Tibial nerve (tissue), 4 donors: ENCODE measurements around the gene INSIG1. TPM values are rescaled to one million over a fixed set of nuclear protein-coding genes. Genes with fewer than 3 reads are reported as not detected.
A peak's percentile ranks its signal among the peaks of the same experiment; 100 is the strongest.

Experiments
- DNase-seq, 2 donors: peaks; one replicate each; pipeline ENCODE4 v3.0.0-alpha.2; 2019; ENCODE audit warnings: low spot score in 2 of 2
- H3K27ac ChIP-seq, 4 donors: fragments of 200-600 bp; sonication (generic) in 3 of 4; one replicate each; pipeline ENCODE4 v1.5.1; 2017 to 2019; ENCODE audit warnings: mild to moderate bottlenecking in 1 of 4
- H3K27me3 ChIP-seq, 2 donors: fragments of 200-600 bp; sonication (generic) in 1 of 2; one replicate each; pipeline versions ENCODE4 v1.5.1 to v1.6.0; 2017 to 2019
- H3K36me3 ChIP-seq, 3 donors: fragments of 200-600 bp; sonication (generic); one replicate each; pipeline ENCODE4 v1.5.1; 2018 to 2019
- H3K4me1 ChIP-seq, 4 donors: fragments of 200-600 bp; sonication (generic) in 3 of 4; one replicate each; pipeline ENCODE4 v1.5.1; 2017 to 2019
- H3K4me3 ChIP-seq, 4 donors: fragments of 200-600 bp; sonication (generic) in 3 of 4; one replicate each; pipeline ENCODE4 v1.5.1; 2017 to 2019; ENCODE audit warnings: mild to moderate bottlenecking in 1 of 4, moderate library complexity in 1 of 4
- H3K9me3 ChIP-seq, 4 donors: fragments of 200-600 bp; sonication (generic) in 3 of 4; one replicate each; pipeline ENCODE4 v1.5.1; 2017 to 2019
- EP300 ChIP-seq, 2 donors: sonication (generic); formaldehyde crosslinking; IDR thresholded peaks; one replicate each; pipeline ENCODE4 v1.6.1; 2017; ENCODE audit warnings: antibody characterized with exemption in 2 of 2, mild to moderate bottlenecking in 1 of 2
- POLR2A ChIP-seq, 2 donors: fragments of 450-650 bp; IDR thresholded peaks; one replicate each; pipeline ENCODE4 v1.6.1; 2017; ENCODE audit warnings: antibody characterized with exemption in 2 of 2, mild to moderate bottlenecking in 2 of 2, moderate library complexity in 2 of 2
- WGBS, 2 donors: methylation state at CpG; one replicate each; pipeline ENCODE4 v1.1.5; 2018; 5-methylcytosine and 5-hydroxymethylcytosine counted together
- total RNA-seq, 4 donors: library from RNA; depleted of rRNA; stranded (reverse); fragments of >200 nt; gene quantifications; one replicate each; pipeline ENCODE4 v1.1.0, GENCODE V29; 2016
- TF ChIP-seq, protein P1 (sequence below), 5 experiments: fragments of 200-600 bp in 3 of 5; fragments of 450-650 bp in 2 of 5; sonication (generic) in 3 of 5; IDR thresholded peaks; one replicate each; pipeline ENCODE4 v1.5.1; 2016 to 2019; ENCODE audit warnings: antibody characterized with exemption in 5 of 5, mild to moderate bottlenecking in 3 of 5, moderate library complexity in 2 of 5

Gene INSIG1
- 10 to 100 TPM; 66.9 to 91.7 (median 80.5) TPM for total RNA-seq

DNA sequence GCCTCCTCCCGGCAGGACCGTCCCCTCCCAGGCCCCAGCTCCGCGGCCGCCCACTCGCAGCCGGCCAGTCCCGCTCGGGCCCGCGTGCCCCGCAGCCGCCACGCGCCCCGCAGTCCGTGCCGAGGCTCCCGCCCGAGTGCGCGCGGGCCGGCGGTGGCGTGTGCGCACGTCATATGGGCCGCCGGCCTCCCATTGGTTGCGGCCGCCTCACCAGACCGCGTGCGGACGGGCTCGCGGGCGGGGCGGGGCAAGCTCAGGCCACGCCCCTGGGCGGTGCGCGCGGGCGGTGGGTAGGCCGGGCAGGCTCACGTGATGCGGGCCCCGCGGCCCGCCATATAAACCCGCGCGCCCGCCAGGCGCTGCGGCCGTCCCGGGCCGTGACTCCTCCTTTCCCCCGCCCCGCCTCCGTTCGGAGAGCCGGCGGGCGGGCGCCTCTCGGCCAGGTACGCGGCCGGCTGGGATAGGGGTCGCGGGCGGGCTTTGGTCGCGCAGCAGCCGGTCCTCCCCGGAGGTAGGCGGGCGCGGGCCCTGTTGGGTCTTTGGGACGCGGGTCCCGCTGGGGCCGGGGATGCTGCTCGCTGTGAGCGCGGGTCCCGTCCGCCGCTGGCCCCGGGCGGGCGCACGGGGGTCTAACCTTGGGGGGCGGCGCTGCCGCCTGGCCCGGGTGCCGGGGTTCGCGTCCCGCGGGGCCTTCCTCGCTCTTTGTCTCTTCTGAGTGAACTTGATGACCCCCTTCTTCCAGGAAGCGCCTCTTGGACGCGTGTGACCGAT lies at the start of gene INSIG1:
Gene INSIG1 (plus strand): TSS at position 362 of the 771 bp plus-strand sequence. CDS start 408 bp downstream, at position 770.
- peak in 1 of 2 donors; percentile 93 for TF ChIP-seq EP300 (IDR thresholded peaks at IDR 0.05)
- TF ChIP-seq, protein P1, sequence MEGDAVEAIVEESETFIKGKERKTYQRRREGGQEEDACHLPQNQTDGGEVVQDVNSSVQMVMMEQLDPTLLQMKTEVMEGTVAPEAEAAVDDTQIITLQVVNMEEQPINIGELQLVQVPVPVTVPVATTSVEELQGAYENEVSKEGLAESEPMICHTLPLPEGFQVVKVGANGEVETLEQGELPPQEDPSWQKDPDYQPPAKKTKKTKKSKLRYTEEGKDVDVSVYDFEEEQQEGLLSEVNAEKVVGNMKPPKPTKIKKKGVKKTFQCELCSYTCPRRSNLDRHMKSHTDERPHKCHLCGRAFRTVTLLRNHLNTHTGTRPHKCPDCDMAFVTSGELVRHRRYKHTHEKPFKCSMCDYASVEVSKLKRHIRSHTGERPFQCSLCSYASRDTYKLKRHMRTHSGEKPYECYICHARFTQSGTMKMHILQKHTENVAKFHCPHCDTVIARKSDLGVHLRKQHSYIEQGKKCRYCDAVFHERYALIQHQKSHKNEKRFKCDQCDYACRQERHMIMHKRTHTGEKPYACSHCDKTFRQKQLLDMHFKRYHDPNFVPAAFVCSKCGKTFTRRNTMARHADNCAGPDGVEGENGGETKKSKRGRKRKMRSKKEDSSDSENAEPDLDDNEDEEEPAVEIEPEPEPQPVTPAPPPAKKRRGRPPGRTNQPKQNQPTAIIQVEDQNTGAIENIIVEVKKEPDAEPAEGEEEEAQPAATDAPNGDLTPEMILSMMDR (IDR thresholded peaks at IDR 0.05) = peak in 2 of 5 experiments; percentile 50 to 59
- peak; percentile 86 to 98 for TF ChIP-seq POLR2A (IDR thresholded peaks at IDR 0.05)

DNA sequence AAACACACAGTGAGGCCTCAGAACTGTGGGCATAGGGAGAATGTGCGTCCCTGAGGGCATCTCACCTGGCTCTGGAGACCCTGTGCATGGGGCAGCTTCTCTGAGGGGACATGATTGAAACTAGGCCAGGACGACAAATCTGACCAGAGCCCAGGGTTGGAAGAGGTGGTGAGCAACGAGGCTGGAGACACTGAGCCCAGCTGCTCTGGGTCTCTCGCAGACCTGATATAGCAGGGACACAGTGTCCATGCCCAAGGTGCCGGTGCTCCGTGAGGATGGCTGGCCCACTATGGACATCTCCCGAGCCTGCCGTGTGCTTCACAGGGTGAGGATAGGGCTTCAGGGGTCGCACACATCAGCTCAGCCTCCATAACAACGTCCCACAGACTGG lies 49.3 kb upstream of the INSIG1 start:
- Histone ChIP-seq H3K36me3 (no peaks in the 10 kb centered on the region), H3K4me1 (no peaks in the 10 kb centered on the region), H3K4me3 (no peak overlapping the region), H3K27me3 (peaks cover 0 to 3% of the 10 kb centered on the region in 2 donors), H3K9me3 (peaks cover 0 to 10% (median 0%) of the 10 kb centered on the region in 4 donors), H3K27ac (no peak overlapping the region)
- DNase-seq = no peak
- WGBS, 2 donors = 86 to 89% methylated on average over 10 of the region's 10 CpGs
- TF ChIP-seq POLR2A (IDR thresholded peaks at IDR 0.05) (no peak), EP300 (IDR thresholded peaks at IDR 0.05) (no peak)
- TF ChIP-seq, protein P1 (IDR thresholded peaks at IDR 0.05) = no peak

More for the DNA sequence above, at the start of gene INSIG1:
- H3K27ac ChIP-seq = peak within 1 kb of the TSS; percentile 96 to 98 (median 98)
- DNase-seq = peak; percentile 84 to 89
- 0 to 2% methylated on average over 18 to 22 of the region's 111 CpGs for WGBS, 2 donors
- H3K36me3 ChIP-seq = peaks cover 0 to 2% (median 0%) of the 10 kb centered on the region in 3 donors
- peak within 1 kb of the TSS; percentile 72 to 93 (median 84) for H3K4me3 ChIP-seq
- H3K27me3 ChIP-seq = no peaks in the 10 kb centered on the region
- H3K4me1 ChIP-seq = peaks cover 0 to 40% (median 25%) of the 10 kb centered on the region in 4 donors
- no peaks in the 10 kb centered on the region for H3K9me3 ChIP-seq

DNA sequence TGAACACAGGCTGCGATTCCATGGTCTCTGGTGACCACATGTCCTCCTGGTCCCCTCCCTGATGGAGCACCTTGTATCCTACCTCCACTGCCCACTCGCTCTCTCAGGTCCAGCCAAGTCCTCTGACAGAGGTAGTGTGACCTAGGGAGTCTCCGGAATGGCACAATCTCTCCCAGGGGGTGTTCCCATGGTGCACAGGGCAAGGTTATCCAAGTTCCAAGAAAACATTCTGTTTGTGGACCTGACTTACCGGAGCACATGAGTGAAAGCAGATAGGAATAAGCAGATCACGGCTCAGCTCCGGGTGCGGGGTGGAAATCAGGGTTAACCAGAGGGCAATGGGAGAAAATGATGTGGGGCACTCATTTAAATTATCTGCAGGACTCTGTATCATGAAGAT lies 45.8 kb upstream of the INSIG1 start:
- TF ChIP-seq, protein P1 (IDR thresholded peaks at IDR 0.05) = no peak
- TF ChIP-seq POLR2A (IDR thresholded peaks at IDR 0.05) (no peak), EP300 (IDR thresholded peaks at IDR 0.05) (no peak)
- Histone ChIP-seq H3K9me3 (no peaks in the 10 kb centered on the region), H3K27me3 (peaks cover 0 to 3% of the 10 kb centered on the region in 2 donors), H3K4me3 (no peak overlapping the region), H3K4me1 (peaks cover 0 to 10% (median 5%) of the 10 kb centered on the region in 4 donors), H3K36me3 (no peaks in the 10 kb centered on the region), H3K27ac (no peak overlapping the region)
- no peak for DNase-seq
- WGBS, 2 donors = 85 to 87% methylated on average over 7 of the region's 7 CpGs

DNA sequence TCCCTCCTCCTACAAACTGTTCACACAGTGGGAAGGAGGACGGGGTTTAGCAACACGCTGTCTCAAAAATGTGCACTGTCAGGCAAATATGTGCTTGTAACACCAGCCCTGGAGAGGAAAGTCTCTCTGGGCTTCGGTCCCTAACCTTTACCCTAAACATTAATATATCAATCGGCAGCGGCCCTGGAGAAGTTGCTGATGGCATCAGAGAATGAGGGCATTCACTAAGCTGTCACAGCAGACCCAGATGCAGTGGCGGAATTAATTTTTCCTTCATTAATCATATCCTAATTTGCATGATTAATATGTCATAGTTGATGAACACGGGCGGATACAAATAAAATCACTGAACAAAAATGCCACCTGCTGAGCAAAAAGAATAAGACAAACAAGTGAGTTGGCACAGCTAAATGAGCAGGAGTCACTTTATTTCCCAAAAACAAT lies 45.2 kb upstream of the INSIG1 start:
- TF ChIP-seq, protein P1 (IDR thresholded peaks at IDR 0.05) = no peak
- no peak for TF ChIP-seq EP300 (IDR thresholded peaks at IDR 0.05)
- TF ChIP-seq POLR2A (IDR thresholded peaks at IDR 0.05) = no peak
- Histone ChIP-seq H3K4me1 (peaks cover 0 to 16% (median 7%) of the 10 kb centered on the region in 4 donors), H3K4me3 (no peak overlapping the region)

DNA sequence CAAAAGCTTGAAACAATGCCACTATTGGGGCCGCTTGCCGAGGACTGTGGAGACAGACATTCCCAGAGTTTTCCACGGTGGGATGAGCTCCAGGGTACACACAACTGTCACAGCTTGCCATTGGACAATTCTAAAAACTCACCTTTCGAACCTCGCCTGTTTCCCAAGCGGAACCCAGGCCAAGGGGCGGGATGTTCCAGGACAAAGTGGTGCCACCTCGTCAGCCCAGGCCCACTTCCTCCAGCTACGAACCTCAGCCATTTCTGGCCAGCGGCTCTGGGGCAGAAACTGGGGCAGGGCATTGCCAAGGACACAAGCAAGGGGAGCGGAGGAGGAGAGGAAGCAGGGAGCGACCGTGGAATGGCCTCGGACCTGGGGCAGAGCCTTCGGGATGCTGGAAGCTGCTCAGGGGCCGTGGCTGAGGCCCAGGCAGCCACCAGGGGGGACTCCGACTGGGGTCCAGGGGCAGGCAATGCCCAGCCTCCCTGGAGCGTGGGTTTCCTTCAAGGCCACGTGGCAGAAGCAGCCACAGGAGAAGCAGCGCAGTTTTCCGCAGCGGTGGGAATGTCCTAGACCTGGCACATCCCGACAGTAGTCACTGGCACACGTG lies 44.7 kb upstream of the INSIG1 start:
- H3K27ac ChIP-seq = no peak overlapping the region
- peaks cover 0 to 3% of the 10 kb centered on the region in 2 donors for H3K27me3 ChIP-seq
- DNase-seq = no peak
- TF ChIP-seq EP300 (IDR thresholded peaks at IDR 0.05) (no peak), POLR2A (IDR thresholded peaks at IDR 0.05) (no peak)
- TF ChIP-seq, protein P1 (IDR thresholded peaks at IDR 0.05) = no peak
- WGBS, 2 donors = 80% methylated on average over 24 of the region's 24 CpGs
- H3K36me3 ChIP-seq = no peaks in the 10 kb centered on the region
- no peaks in the 10 kb centered on the region for H3K9me3 ChIP-seq
- no peak overlapping the region for H3K4me3 ChIP-seq
- H3K4me1 ChIP-seq = peaks cover 0 to 22% (median 10%) of the 10 kb centered on the region in 4 donors

More for the DNA sequence above, 45.2 kb upstream of the INSIG1 start:
- 48 to 52% methylated on average over 8 of the region's 8 CpGs for whole genome bisulfite sequencing, 2 donors
- H3K27ac ChIP-seq = no peak overlapping the region
- no peaks in the 10 kb centered on the region for H3K9me3 ChIP-seq
- DNase-seq = no peak
- peaks cover 0 to 3% of the 10 kb centered on the region in 2 donors for H3K27me3 ChIP-seq
- no peaks in the 10 kb centered on the region for H3K36me3 ChIP-seq
